K562 (cell line): ENCODE data around the gene GLRA1. TPM values are rescaled to one million over a fixed set of nuclear protein-coding genes. Genes with fewer than 3 reads are reported as not detected.

ENCODE experiments used
- ATAC-seq: fragments of 200-7000 bp; cut with Tn5 transposase; 3 replicates; pipeline ENCODE4 v1.9.1; 2020; ENCODE audit warnings: moderate library complexity
- BruUV-seq: library from RNA; stranded (reverse); fragments of 400-500 nt; replicated peaks from 2 replicates; lab custom pipeline; 2021; lab: Mats Ljungman, UMichigan
- CTCF ChIA-PET: fragments of 300-600 bp; formaldehyde crosslinking; extraction: SDS; loops from one replicate; lab custom pipeline; 2021; ENCODE audit warnings: low intra/inter-chr PET ratio; lab: Yijun Ruan, JAX
- POLR2A ChIA-PET: fragments of 300-600, 350-650 bp; sonication (Branson Sonifier 250); formaldehyde crosslinking; extraction: SDS; loops from one replicate; lab custom pipeline; 2021; ENCODE audit warnings: antibody characterized with exemption, inconsistent platforms; lab: Yijun Ruan, JAX
- DNase-seq, 4 experiments: peaks; one replicate each; pipeline versions ENCODE4 v3.0.0 to v3.0.0-alpha.2; 2011 to 2018; ENCODE audit warnings: low spot score in 3 of 4, mixed read lengths in 3 of 4; ENCODE audit errors: extremely low read depth in 1 of 4
- FAIRE-seq: peaks from 2 replicates; lab custom pipeline; 2011; peaks lifted over from hg19 to GRCh38; lab: Jason Lieb, UNC
- H2AFZ ChIP-seq: 2 replicates; pipeline ENCODE4 v1.6.0; 2011; ENCODE audit warnings: low read depth, low read length, control low read depth, inconsistent platforms
- H3K27ac ChIP-seq: fragments of 200-600 bp; 3 replicates; pipeline ENCODE4 v1.8.0; 2011; ENCODE audit warnings: low read depth, mild to moderate bottlenecking, control low read depth, inconsistent platforms, low read length, moderate library complexity, mixed read lengths; ENCODE audit errors: extremely low read depth
- H3K27me3 ChIP-seq, 2 experiments: fragments of 300-600 bp in 1 of 2; 2 replicates in 1 of 2; 3 replicates in 1 of 2; pipeline versions ENCODE4 v1.6.0 to v1.8.0; 2011; ENCODE audit warnings: inconsistent platforms in 2 of 2, low read length in 2 of 2, mild to moderate bottlenecking in 1 of 2, mixed read lengths in 1 of 2, moderate library complexity in 1 of 2; ENCODE audit not compliant: control insufficient read depth in 2 of 2, insufficient read depth in 2 of 2
- H3K36me3 ChIP-seq: fragments of 300-600 bp; 3 replicates; pipeline ENCODE4 v1.8.0; 2011; ENCODE audit warnings: mild to moderate bottlenecking, low read length, inconsistent platforms; ENCODE audit not compliant: control insufficient read depth, insufficient read depth
- H3K4me1 ChIP-seq, 2 experiments: fragments of 200-600 bp in 1 of 2; replicated peaks in 1 of 2; 2 replicates in 1 of 2; 3 replicates in 1 of 2; pipeline versions ENCODE4 v1.5.1 to v1.8.0; 2011; ENCODE audit warnings: inconsistent platforms in 2 of 2, low read length in 2 of 2, mild to moderate bottlenecking in 1 of 2, mixed read lengths in 1 of 2, moderate library complexity in 1 of 2; ENCODE audit not compliant: control insufficient read depth in 2 of 2, insufficient read depth in 2 of 2
- H3K4me2 ChIP-seq: 2 replicates; pipeline ENCODE4 v1.6.1; 2011; ENCODE audit warnings: low read length, control low read depth, inconsistent platforms, mixed read lengths; ENCODE audit not compliant: insufficient read depth
- H3K4me3 ChIP-seq: fragments of 200-600 bp; sonication (generic), shearing (Covaris generic); 2 replicates; pipeline ENCODE4 v1.5.1; 2016; ENCODE audit warnings: control low read depth, inconsistent platforms
- H3K79me2 ChIP-seq: fragments of 200-600 bp; 3 replicates; pipeline ENCODE4 v1.8.0; 2011; ENCODE audit warnings: low read length, inconsistent platforms; ENCODE audit not compliant: control insufficient read depth, insufficient read depth
- H3K9ac ChIP-seq, 2 experiments: 2 replicates each; pipeline versions ENCODE4 v1.6.0 to v1.6.1; 2011; ENCODE audit warnings: low read depth in 2 of 2, low read length in 2 of 2, control low read depth in 1 of 2, inconsistent platforms in 1 of 2, mild to moderate bottlenecking in 1 of 2, mixed read lengths in 1 of 2; ENCODE audit not compliant: insufficient read depth in 1 of 2
- H3K9me1 ChIP-seq: one replicate; pipeline ENCODE4 v1.6.0; 2011; ENCODE audit warnings: inconsistent platforms, mild to moderate bottlenecking, low read length, moderate library complexity; ENCODE audit not compliant: control insufficient read depth, insufficient read depth
- H3K9me3 ChIP-seq: replicated peaks from 2 replicates; pipeline ENCODE4 v1.5.1; 2011; ENCODE audit warnings: low read depth, low read length, inconsistent platforms; ENCODE audit not compliant: control insufficient read depth, insufficient read depth
- H4K20me1 ChIP-seq: replicated peaks from 2 replicates; pipeline ENCODE4 v1.6.1; 2011; ENCODE audit warnings: low read length, inconsistent platforms, mixed read lengths; ENCODE audit not compliant: control insufficient read depth, insufficient read depth
- CEBPB ChIP-seq: fragments of 450-650 bp; IDR thresholded peaks from 2 replicates; pipeline ENCODE4 v1.6.1; 2016; ENCODE audit warnings: missing genetic modification characterization, missing compliant biosample characterization
- CEBPG ChIP-seq, 3 experiments: fragments of 200-800 bp in 1 of 3; sonication (Bioruptor generic) in 1 of 3; sonication (generic) in 1 of 3; formaldehyde crosslinking in 1 of 3; IDR thresholded peaks in 2 of 3; conservative IDR thresholded peaks in 1 of 3; 2 replicates each; pipeline versions ENCODE4 v1.6.1 to v1.8.0; 2016 to 2022; ENCODE audit warnings: missing compliant biosample characterization in 2 of 3, missing genetic modification characterization in 2 of 3, mild to moderate bottlenecking in 1 of 3, missing genetic modification reagents in 1 of 3
- HNRNPH1 ChIP-seq: fragments of 200-400 bp; formaldehyde crosslinking; optimal IDR thresholded peaks from 2 replicates; pipeline ENCODE3; 2017; ENCODE audit warnings: low read depth, mild to moderate bottlenecking, low read length, moderate library complexity
- RBM34 ChIP-seq: fragments of 200-400 bp; formaldehyde crosslinking; IDR thresholded peaks from 2 replicates; pipeline ENCODE4 v1.6.1; 2018; ENCODE audit warnings: low read length, borderline replicate concordance; ENCODE audit not compliant: insufficient read depth
- TBP ChIP-seq: optimal IDR thresholded peaks from 2 replicates; pipeline ENCODE3; 2011; ENCODE audit warnings: low read depth, low read length, improper control_type of control experiment
- YBX1 ChIP-seq: fragments of 450-650 bp; IDR thresholded peaks from 2 replicates; pipeline ENCODE4 v1.7.1; 2016; ENCODE audit warnings: mild to moderate bottlenecking
- ZFP1 ChIP-seq: fragments of 450-650 bp; formaldehyde crosslinking; IDR thresholded peaks from 2 replicates; pipeline ENCODE4 v1.4.0; 2020; ENCODE audit warnings: mild to moderate bottlenecking, mixed read lengths
- ZMIZ1 ChIP-seq, 2 experiments: fragments of 150-350 bp in 1 of 2; IDR thresholded peaks; 2 replicates each; pipeline ENCODE4 v1.6.1; 2012 to 2016; ENCODE audit warnings: low read depth in 2 of 2, low read length in 2 of 2, mild to moderate bottlenecking in 1 of 2, moderate library complexity in 1 of 2
- ZNF212 ChIP-seq: fragments of 450-650 bp; formaldehyde crosslinking; IDR thresholded peaks from 2 replicates; pipeline ENCODE4 v1.4.0; 2020; ENCODE audit warnings: mild to moderate bottlenecking
- ZNF57 ChIP-seq: fragments of 450-650 bp; formaldehyde crosslinking; IDR thresholded peaks from 2 replicates; pipeline ENCODE4 v1.4.0; 2020; ENCODE audit warnings: mild to moderate bottlenecking, moderate library complexity
- WGBS: fragments of 100-300 bp; shearing (Covaris generic); methylation state at CpG from one replicate; pipeline ENCODE4 v1.1.6; 2016; ENCODE audit warnings: low coverage, mixed read lengths; ENCODE audit not compliant: insufficient coverage; ENCODE audit errors: missing lambda C conversion rate; 5-methylcytosine and 5-hydroxymethylcytosine counted together
- in situ Hi-C: fragments of 300-500 bp; cut with MboI; formaldehyde crosslinking; loops from 4 replicates; pipeline ENCODE4 v1.15.0; 2018; ENCODE audit warnings: inconsistent platforms, mixed read lengths
- intact Hi-C: fragments of 100-400 bp; cut with micrococcal nuclease; formaldehyde crosslinking; loops from 2 replicates; pipeline ENCODE4 v1.14.2; 2022
- polyA plus RNA-seq, 8 experiments: library from polyadenylated mRNA; depleted of rRNA in 4 of 8; stranded (reverse) in 5 of 8; unstranded in 3 of 8; fragments of >200 nt; fragmentation: Nextera tagmentation in 2 of 8; fragmentation: Illumina TruSeq in 1 of 8; extraction: Ambion mirVana in 2 of 8; extraction: Trizol in 1 of 8; gene quantifications; 2 replicates each; pipeline versions ENCODE4 v1.2.1 to v1.2.3, GENCODE V29; 2011 to 2014; ENCODE audit warnings: inconsistent platforms in 1 of 8, missing spikeins in 1 of 8
- total RNA-seq, 7 experiments: library from RNA; depleted of rRNA in 6 of 7; stranded (reverse); fragments of >200 nt in 6 of 7; fragmentation: Illumina TruSeq in 2 of 7; extraction: Trizol in 2 of 7; gene quantifications; 2 replicates each; pipeline versions ENCODE4 v1.2.1 to v1.2.3, GENCODE V29; 2011 to 2021; ENCODE audit warnings: low replicate concordance in 1 of 7

The GLRA1 gene
- total and polyA plus RNA-seq, 9 of the 15 experiments (the other 6 are each of a cell fraction or from before 2014, with no cell fraction given) = not detected

- TF ChIP-seq ZMIZ1 (IDR thresholded peaks at IDR 0.05; ENCODE audit: low read depth in 2 of 2, low read length in 2 of 2) = no peak
- no peak for TF ChIP-seq ZNF212
- no peak for TF ChIP-seq TBP
- TF ChIP-seq ZFP1 (CRISPR knock-in tag) = no peak
- no peak for TF ChIP-seq RBM34
- TF ChIP-seq YBX1 = no peak
Measured at GRCh38 chr5:151880324-151880723, 44.3 kb downstream of the GLRA1 start (continued).

GRCh38 chr5:151873701-151874100 lies 51.0 kb downstream of the GLRA1 start:
- no peak for DNase-seq
- POLR2A ChIA-PET = no interaction called here
- Histone ChIP-seq H3K9ac (no peak overlapping the region), H4K20me1 (no peaks in the 10 kb centered on the region), H3K36me3 (no peaks in the 10 kb centered on the region), H3K9me1 (no peaks in the 10 kb centered on the region), H3K4me1 (no peaks in the 10 kb centered on the region)
- intact Hi-C loops = no loop called here
- BruUV-seq = no TSS peak
- CTCF ChIA-PET = no interaction called here
- ATAC-seq = no peak
- in situ Hi-C loops = no loop called here
- TF ChIP-seq HNRNPH1 = no peak
- no peak for TF ChIP-seq CEBPG (CRISPR knock-in tag; IDR thresholded peaks at IDR 0.05)
- TF ChIP-seq CEBPG (tag; conservative IDR thresholded peaks at IDR 0.05 in 1 of 2, IDR thresholded peaks at IDR 0.05 in 1 of 2) = peak in 1 of 2 experiments; percentile 73; a peak in 2 of 4 replicates
- no peak for TF ChIP-seq ZNF57
- TF ChIP-seq CEBPB (tag) = peak; percentile 46
- TF ChIP-seq, all 486 proteins: peak for 2
- no peak overlapping the region for H3K4me3 ChIP-seq
- no peaks in the 10 kb centered on the region for H3K79me2 ChIP-seq
- no peak overlapping the region for H2AFZ ChIP-seq
- no peak overlapping the region for H3K27ac ChIP-seq
- H3K27me3 ChIP-seq = no peaks in the 10 kb centered on the region
- FAIRE-seq = no peak
- no peaks in the 10 kb centered on the region for H3K9me3 ChIP-seq
- no peak overlapping the region for H3K4me2 ChIP-seq
- WGBS = 0% methylated on average over 3 of the region's 3 CpGs
